ENCODE measurements around the gene GYPE. TPM values are rescaled to one million over a fixed set of nuclear protein-coding genes. Genes with fewer than 3 reads are reported as not detected.
A peak's percentile ranks its signal among the peaks of the same experiment; 100 is the strongest.
"Not testable (repeated sequence)": the region's sequence is repeated elsewhere in the genome, so short reads cannot be mapped to it uniquely, and the experiment has no call there.

The GYPE gene
- under 1 TPM; 0.25 to 0.50 TPM for total RNA-seq

GRCh38 chr4:143905440-143905839 is at the start of gene GYPE:
TSS of gene GYPE (minus strand) at chr4:143905559. CDS start at chr4:143905507, 52 bp downstream.
- not testable (repeated sequence) for DNase-seq

GRCh38 chr4:143951458-143951972 is 46.2 kb upstream of the GYPE start:
- DNase-seq; H3K4me3 Mint-ChIP-seq; H3K27me3 Mint-ChIP-seq; CTCF ChIA-PET; H3K36me3 Mint-ChIP-seq (ENCODE audit: low read depth); H3K4me1 Mint-ChIP-seq; H3K9me3 Mint-ChIP-seq; H3K27ac Mint-ChIP-seq; POLR2A ChIA-PET: not testable (repeated sequence)

More at GRCh38 chr4:143905440-143905839, at the start of gene GYPE:
- H3K9me3 Mint-ChIP-seq; H3K4me3 Mint-ChIP-seq; H3K27ac Mint-ChIP-seq; H3K36me3 Mint-ChIP-seq (ENCODE audit: low read depth); POLR2A ChIA-PET; H3K27me3 Mint-ChIP-seq; H3K4me1 Mint-ChIP-seq; CTCF ChIA-PET: not testable (repeated sequence)

- H3K36me3 Mint-ChIP-seq (ENCODE audit: low read depth); H3K4me3 Mint-ChIP-seq; H3K9me3 Mint-ChIP-seq; H3K27me3 Mint-ChIP-seq; POLR2A ChIA-PET; CTCF ChIA-PET; H3K4me1 Mint-ChIP-seq; DNase-seq; H3K27ac Mint-ChIP-seq: not testable (repeated sequence)
Observed at GRCh38 chr4:143950967-143951366, 45.6 kb upstream of the GYPE start.

GRCh38 chr4:143950185-143950584 is 44.8 kb upstream of the GYPE start:
- H3K27ac Mint-ChIP-seq; H3K4me3 Mint-ChIP-seq; POLR2A ChIA-PET; H3K4me1 Mint-ChIP-seq; DNase-seq; CTCF ChIA-PET; H3K9me3 Mint-ChIP-seq; H3K27me3 Mint-ChIP-seq; H3K36me3 Mint-ChIP-seq (ENCODE audit: low read depth): not testable (repeated sequence)

GRCh38 chr4:143947493-143947892 is 42.1 kb upstream of the GYPE start:
- POLR2A ChIA-PET; H3K27me3 Mint-ChIP-seq; H3K27ac Mint-ChIP-seq; H3K36me3 Mint-ChIP-seq (ENCODE audit: low read depth); H3K4me1 Mint-ChIP-seq; CTCF ChIA-PET; H3K4me3 Mint-ChIP-seq; DNase-seq; H3K9me3 Mint-ChIP-seq: not testable (repeated sequence)

GRCh38 chr4:143940708-143941107 is 35.3 kb upstream of the GYPE start:
- CTCF ChIA-PET; H3K27ac Mint-ChIP-seq; POLR2A ChIA-PET; H3K9me3 Mint-ChIP-seq; H3K36me3 Mint-ChIP-seq (ENCODE audit: low read depth); H3K27me3 Mint-ChIP-seq; H3K4me1 Mint-ChIP-seq; H3K4me3 Mint-ChIP-seq; DNase-seq: not testable (repeated sequence)

- DNase-seq, result no peak
- ChIA-PET CTCF (no interaction called here), POLR2A (no interaction called here)
- Mint-ChIP-seq H3K4me3 (no peak overlapping the region), H3K9me3 (no peaks in the 10 kb centered on the region), H3K4me1 (no peaks in the 10 kb centered on the region), H3K36me3 (ENCODE audit: low read depth) (no peaks in the 10 kb centered on the region), H3K27ac (no peak overlapping the region), H3K27me3 (no peaks in the 10 kb centered on the region)
Observed at GRCh38 chr4:143939528-143939927, 34.2 kb upstream of the GYPE start.

GRCh38 chr4:143938890-143939289 is 33.5 kb upstream of the GYPE start:
- CTCF ChIA-PET; H3K9me3 Mint-ChIP-seq; POLR2A ChIA-PET; H3K27me3 Mint-ChIP-seq; H3K4me3 Mint-ChIP-seq; H3K36me3 Mint-ChIP-seq (ENCODE audit: low read depth); H3K27ac Mint-ChIP-seq; H3K4me1 Mint-ChIP-seq; DNase-seq: not testable (repeated sequence)

GRCh38 chr4:143921181-143921580 is 15.8 kb upstream of the GYPE start:
- Mint-ChIP-seq H3K36me3 (ENCODE audit: low read depth) (no peaks in the 10 kb centered on the region), H3K9me3 (no peaks in the 10 kb centered on the region), H3K27me3 (no peaks in the 10 kb centered on the region), H3K4me3 (no peak overlapping the region), H3K4me1 (no peaks in the 10 kb centered on the region), H3K27ac (no peak overlapping the region)
- ChIA-PET CTCF (interaction anchor here (0.7 kb wide), 1 partner anchor 221 kb away, joined by 3 read pairs; the partner anchor contains the start of gene FREM3), POLR2A (no interaction called here)
- DNase-seq, result no peak

- CTCF ChIA-PET; H3K27ac Mint-ChIP-seq; H3K36me3 Mint-ChIP-seq (ENCODE audit: low read depth); H3K4me3 Mint-ChIP-seq; H3K4me1 Mint-ChIP-seq; H3K27me3 Mint-ChIP-seq; H3K9me3 Mint-ChIP-seq; POLR2A ChIA-PET; DNase-seq: not testable (repeated sequence)
Observed at GRCh38 chr4:143916485-143916884, 11.1 kb upstream of the GYPE start.

- H3K9me3 Mint-ChIP-seq; H3K27ac Mint-ChIP-seq; H3K36me3 Mint-ChIP-seq (ENCODE audit: low read depth); DNase-seq; POLR2A ChIA-PET; H3K27me3 Mint-ChIP-seq; H3K4me3 Mint-ChIP-seq; CTCF ChIA-PET; H3K4me1 Mint-ChIP-seq: not testable (repeated sequence)
Observed at GRCh38 chr4:143912478-143912877, 7.1 kb upstream of the GYPE start.

- H3K36me3 Mint-ChIP-seq (ENCODE audit: low read depth); CTCF ChIA-PET; H3K9me3 Mint-ChIP-seq; H3K4me1 Mint-ChIP-seq; POLR2A ChIA-PET; H3K27me3 Mint-ChIP-seq: not testable (repeated sequence)
- Mint-ChIP-seq H3K27ac (peak overlapping the region; percentile 21), H3K4me3 (peak overlapping the region; percentile 68)
- peak; percentile 24 for DNase-seq
Observed at GRCh38 chr4:143911528-143912417, 6.4 kb upstream of the GYPE start.

- H3K4me1 Mint-ChIP-seq; H3K36me3 Mint-ChIP-seq (ENCODE audit: low read depth); H3K27ac Mint-ChIP-seq; POLR2A ChIA-PET; H3K9me3 Mint-ChIP-seq; H3K27me3 Mint-ChIP-seq; DNase-seq; CTCF ChIA-PET: not testable (repeated sequence)
- peak overlapping the region; percentile 27 for H3K4me3 Mint-ChIP-seq
Observed at GRCh38 chr4:143910906-143911305, 5.5 kb upstream of the GYPE start.

GRCh38 chr4:143907811-143908210 is 2.5 kb upstream of the GYPE start:
- H3K27ac Mint-ChIP-seq; H3K27me3 Mint-ChIP-seq; DNase-seq; CTCF ChIA-PET; H3K4me1 Mint-ChIP-seq; H3K4me3 Mint-ChIP-seq; H3K9me3 Mint-ChIP-seq; H3K36me3 Mint-ChIP-seq (ENCODE audit: low read depth); POLR2A ChIA-PET: not testable (repeated sequence)
